Activated B cell treated with CpG ODN at 0.5 μM for 24 hours (primary cell): Measurements from ENCODE around the gene USP7. TPM values are rescaled to one million over a fixed set of nuclear protein-coding genes. Genes with fewer than 3 reads are reported as not detected.
"Not testable (repeated sequence)": the region's sequence is repeated elsewhere in the genome, so short reads cannot be mapped to it uniquely, and the experiment has no call there.

Source experiments
- ATAC-seq: fragments of 200-7000 bp; cut with Tn5 transposase; one replicate; pipeline ENCODE4 v1.10.0; 2021; ENCODE audit warnings: low read depth, mild to moderate bottlenecking, moderate library complexity
- CTCF ChIA-PET: fragments of 350-600 bp; sonication (Branson Sonifier 250); formaldehyde crosslinking; loops from one replicate; lab custom pipeline; 2021; ENCODE audit warnings: antibody characterized with exemption; lab: Charles Lee
- POLR2A ChIA-PET: fragments of 350-600 bp; sonication (Branson Sonifier 250); formaldehyde crosslinking; loops from one replicate; lab custom pipeline; 2021; ENCODE audit warnings: antibody characterized with exemption; lab: Charles Lee
- DNase-seq: peaks from one replicate; pipeline ENCODE4 v3.0.0; 2022
- H3K27ac Mint-ChIP-seq: one replicate; pipeline ENCODE4 v1.8.0; 2020; ENCODE audit warnings: mixed read lengths
- H3K27me3 Mint-ChIP-seq: one replicate; pipeline ENCODE4 v1.8.0; 2021; ENCODE audit warnings: mixed read lengths
- H3K36me3 Mint-ChIP-seq: one replicate; pipeline ENCODE4 v1.8.0; 2021; ENCODE audit warnings: low read depth, mixed read lengths
- H3K4me1 Mint-ChIP-seq: one replicate; pipeline ENCODE4 v1.8.0; 2021; ENCODE audit warnings: mixed read lengths
- H3K4me3 Mint-ChIP-seq: one replicate; pipeline ENCODE4 v1.8.0; 2020; ENCODE audit warnings: mild to moderate bottlenecking, mixed read lengths
- H3K9me3 Mint-ChIP-seq: one replicate; pipeline ENCODE4 v1.8.0; 2020; ENCODE audit warnings: mixed read lengths
- CTCF ChIP-seq: fragments of 200-600 bp; IDR thresholded peaks from one replicate; pipeline ENCODE4 v1.8.0; 2022; ENCODE audit warnings: antibody characterized with exemption, mild to moderate bottlenecking
- intact Hi-C: fragments of 100-400 bp; cut with micrococcal nuclease; formaldehyde crosslinking; loops from one replicate; pipeline ENCODE4 v1.15.1; 2024
- total RNA-seq: library from RNA; stranded (reverse); gene quantifications from 2 replicates; pipeline ENCODE4 v1.2.3, GENCODE V29; 2022

USP7 gene
- total RNA-seq, 1 donor from 2014 or later, result 193 TPM

- DNase-seq (no peak), ATAC-seq (no peak)
- H3K36me3 Mint-ChIP-seq, result no peaks in the 10 kb centered on the region
- ChIA-PET POLR2A (interaction anchor here (0.5 kb wide), 1 partner anchor 1892 kb away, joined by 3 read pairs; no protein-coding TSS in a partner anchor), CTCF (no interaction called here)
- no peaks in the 10 kb centered on the region for H3K4me1 Mint-ChIP-seq
- TF ChIP-seq CTCF, result no peak
- peaks cover 4% of the 10 kb centered on the region for H3K27me3 Mint-ChIP-seq
- intact Hi-C loops, result no loop called here
- H3K9me3 Mint-ChIP-seq, result peaks cover 3% of the 10 kb centered on the region
- H3K4me3 Mint-ChIP-seq, result no peak overlapping the region
- no peak overlapping the region for H3K27ac Mint-ChIP-seq
Observed at GRCh38 chr16:8975039-8975438, 11.3 kb upstream of the USP7 start.

GRCh38 chr16:8972843-8973586, 9.3 kb upstream of the USP7 start:
- H3K4me3 Mint-ChIP-seq, result no peak overlapping the region
- no peaks in the 10 kb centered on the region for H3K36me3 Mint-ChIP-seq
- intact Hi-C loops, result no loop called here
- H3K4me1 Mint-ChIP-seq, result no peaks in the 10 kb centered on the region
- H3K9me3 Mint-ChIP-seq, result peaks cover 3% of the 10 kb centered on the region
- H3K27ac Mint-ChIP-seq, result no peak overlapping the region
- no peak for ATAC-seq
- peaks cover 4% of the 10 kb centered on the region for H3K27me3 Mint-ChIP-seq
- ChIA-PET CTCF (no interaction called here), POLR2A (no interaction called here)
- no peak for TF ChIP-seq CTCF
- DNase-seq, result no peak

GRCh38 chr16:8971416-8971815, 7.7 kb upstream of the USP7 start:
- CTCF ChIA-PET, result no interaction called here
- H3K9me3 Mint-ChIP-seq, result no peaks in the 10 kb centered on the region
- no peaks in the 10 kb centered on the region for H3K36me3 Mint-ChIP-seq
- H3K27ac Mint-ChIP-seq, result no peak overlapping the region
- intact Hi-C loops, result no loop called here
- no peak for DNase-seq
- no peak for ATAC-seq
- no peak for TF ChIP-seq CTCF
- H3K4me1 Mint-ChIP-seq, result no peaks in the 10 kb centered on the region
- no peaks in the 10 kb centered on the region for H3K27me3 Mint-ChIP-seq
- H3K4me3 Mint-ChIP-seq, result no peak overlapping the region
- POLR2A ChIA-PET, result no interaction called here

- H3K36me3 Mint-ChIP-seq, POLR2A ChIA-PET, H3K4me1 Mint-ChIP-seq, intact Hi-C loops, CTCF ChIA-PET, ATAC-seq, H3K9me3 Mint-ChIP-seq, H3K4me3 Mint-ChIP-seq, DNase-seq, H3K27ac Mint-ChIP-seq, H3K27me3 Mint-ChIP-seq: not testable (repeated sequence)
Observed at GRCh38 chr16:8969202-8969897, 5.6 kb upstream of the USP7 start.

- DNase-seq, H3K27me3 Mint-ChIP-seq, ATAC-seq, H3K4me3 Mint-ChIP-seq, H3K27ac Mint-ChIP-seq, H3K9me3 Mint-ChIP-seq, intact Hi-C loops, H3K36me3 Mint-ChIP-seq, H3K4me1 Mint-ChIP-seq: not testable (repeated sequence)
- ChIA-PET CTCF (interaction anchor here (0.6 to 2.2 kb wide), 2 partner anchors 41 to 131 kb away, joined by 3 to 6 read pairs; no protein-coding TSS in a partner anchor), POLR2A (interaction anchor here (0.7 kb wide), 1 partner anchor 100 kb away, joined by 5 read pairs; no protein-coding TSS in a partner anchor)
Observed at GRCh38 chr16:8968054-8968453, 4.3 kb upstream of the USP7 start.
